Occipital lobe (tissue), 2 donors: ENCODE results near the gene FAM9A. TPM values are rescaled to one million over a fixed set of nuclear protein-coding genes. Genes with fewer than 3 reads are reported as not detected.

ENCODE experiments used
- DNase-seq: peaks from one replicate; lab custom pipeline; 2025; lab: John Stamatoyannopoulos, UW
- total RNA-seq: library from RNA; depleted of rRNA; stranded (reverse); fragments of >200 nt; gene quantifications from one replicate; pipeline ENCODE4 v1.2.3, GENCODE V29; 2014

FAM9A gene
- total RNA-seq, result not detected

DNA sequence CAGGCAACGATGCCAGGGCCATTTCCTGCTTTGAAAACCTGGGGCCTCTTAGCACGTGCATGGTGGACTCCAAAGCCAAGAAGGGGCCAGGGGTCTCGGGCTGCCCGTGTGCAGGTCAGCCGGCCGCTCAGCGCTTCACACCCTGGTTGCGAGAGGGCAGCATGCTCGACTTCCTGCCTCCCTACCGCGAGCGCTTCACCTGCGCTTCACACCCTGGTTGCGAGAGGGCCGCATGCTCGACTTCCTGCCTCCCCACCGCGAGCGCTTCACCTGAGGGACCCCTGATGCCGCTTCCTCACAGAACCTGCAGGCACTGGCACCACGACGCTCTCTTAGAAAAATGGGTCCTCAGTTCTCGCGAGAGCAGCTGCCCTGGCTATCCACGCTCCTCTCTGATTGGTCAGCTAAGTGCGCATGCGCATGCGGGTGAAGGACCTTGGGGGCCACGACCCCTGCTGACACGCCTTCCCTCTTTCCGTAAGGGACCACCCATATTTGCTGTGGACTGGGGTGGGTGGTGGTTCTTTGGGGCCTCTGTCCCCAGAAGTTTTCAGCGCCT is at the start of gene FAM9A:
Gene FAM9A (minus strand): TSS at position 343 of the 559 bp plus-strand sequence. CDS start 1,212 bp downstream, outside the sequence.
- no peak for DNase-seq

DNA sequence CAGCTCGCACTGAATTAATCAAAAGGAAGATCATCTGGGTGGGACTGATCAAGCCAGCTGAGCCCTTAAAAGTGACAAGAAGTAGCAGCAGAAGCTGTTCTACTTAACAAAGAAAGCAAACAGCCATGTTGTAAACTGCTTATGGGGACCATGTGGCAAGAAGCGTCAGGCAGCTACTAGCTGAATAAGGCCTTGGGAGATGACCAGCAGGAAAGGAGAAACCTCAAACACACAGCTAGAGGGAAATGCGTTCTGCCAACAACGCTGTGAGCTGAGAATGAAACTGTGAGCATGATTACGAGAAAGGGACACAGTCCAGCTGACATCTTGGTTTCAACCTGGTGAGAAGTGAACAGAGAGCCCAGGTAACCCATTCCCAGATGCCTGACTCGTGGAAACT is 49.3 kb upstream of the FAM9A start:
- DNase-seq, result no peak

DNA sequence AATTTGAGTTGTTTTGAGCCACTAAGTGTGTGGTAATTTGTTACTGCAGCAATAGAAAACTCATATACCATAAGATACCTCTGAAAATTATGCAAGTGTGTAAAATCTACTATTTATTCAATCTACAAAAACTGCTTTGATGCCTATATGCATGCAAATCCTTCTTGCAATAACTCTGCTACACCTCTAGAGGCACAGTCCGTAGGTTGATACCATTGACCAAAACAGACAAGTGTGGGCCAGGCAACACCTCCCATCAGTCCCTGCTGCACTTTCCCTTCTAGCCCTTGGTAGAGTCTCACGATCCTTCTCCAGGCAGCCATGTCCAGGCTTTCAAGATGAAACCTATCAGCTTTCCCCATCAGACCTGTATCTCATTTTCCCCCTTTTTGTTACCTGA is 48.8 kb upstream of the FAM9A start:
- no peak for DNase-seq

DNA sequence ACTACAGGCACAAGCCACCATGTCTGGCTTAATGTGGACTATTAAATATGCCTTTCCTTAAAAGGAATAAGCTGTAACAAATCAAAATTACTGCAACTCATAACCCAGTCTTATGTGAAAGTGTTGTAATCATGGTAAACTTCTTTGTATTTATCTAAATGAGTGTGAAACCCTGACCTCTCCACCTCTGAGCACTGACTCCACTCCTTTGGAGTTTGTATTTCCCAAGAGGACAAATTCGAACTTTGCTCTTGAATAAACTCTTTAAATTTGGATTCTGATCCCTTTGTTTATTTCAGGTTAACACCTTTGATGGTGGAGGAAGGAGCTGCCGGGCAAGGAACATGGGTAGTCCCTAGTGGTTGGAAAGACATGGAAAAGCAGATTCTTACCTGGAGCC is 48.3 kb upstream of the FAM9A start:
- DNase-seq, result no peak

DNA sequence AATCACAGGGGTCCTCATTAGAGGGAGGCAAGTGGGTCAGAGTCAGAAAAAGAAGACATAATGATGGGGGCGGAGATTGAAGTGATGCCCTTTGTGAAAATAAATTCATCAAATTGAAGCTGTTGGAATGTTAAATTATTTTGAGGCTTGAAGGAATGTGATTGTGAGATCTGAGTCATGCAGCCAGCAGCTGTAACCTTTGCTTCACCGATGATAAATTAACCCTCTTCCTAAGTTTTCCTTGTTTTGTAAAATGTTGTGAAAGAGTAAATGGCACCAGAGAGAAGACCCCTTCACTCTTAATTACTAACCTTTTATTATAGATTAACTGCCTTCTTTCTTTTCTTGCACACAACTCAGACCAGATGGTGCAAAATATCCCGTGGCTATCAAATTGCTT is 47.7 kb upstream of the FAM9A start:
- DNase-seq, result no peak

DNA sequence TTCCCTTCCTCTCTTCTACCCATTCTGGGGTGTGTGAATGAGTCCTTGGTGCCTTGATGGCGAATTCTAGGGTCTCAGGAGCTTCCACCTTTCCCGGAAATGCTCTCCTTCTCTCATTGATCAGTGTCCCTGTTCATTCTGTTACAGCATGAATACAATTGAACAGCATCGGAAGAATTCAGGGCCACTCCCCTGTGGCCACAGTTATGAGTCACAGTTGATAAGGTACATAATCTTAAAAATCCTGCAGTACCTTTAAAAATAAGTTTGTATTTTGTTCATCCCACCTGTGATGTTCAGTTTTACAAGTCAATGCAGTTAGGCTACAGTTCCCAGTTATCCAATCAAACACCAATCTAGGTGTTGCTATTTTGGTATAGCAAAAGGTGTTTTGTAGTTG is 47.3 kb upstream of the FAM9A start:
- DNase-seq, result no peak

DNA sequence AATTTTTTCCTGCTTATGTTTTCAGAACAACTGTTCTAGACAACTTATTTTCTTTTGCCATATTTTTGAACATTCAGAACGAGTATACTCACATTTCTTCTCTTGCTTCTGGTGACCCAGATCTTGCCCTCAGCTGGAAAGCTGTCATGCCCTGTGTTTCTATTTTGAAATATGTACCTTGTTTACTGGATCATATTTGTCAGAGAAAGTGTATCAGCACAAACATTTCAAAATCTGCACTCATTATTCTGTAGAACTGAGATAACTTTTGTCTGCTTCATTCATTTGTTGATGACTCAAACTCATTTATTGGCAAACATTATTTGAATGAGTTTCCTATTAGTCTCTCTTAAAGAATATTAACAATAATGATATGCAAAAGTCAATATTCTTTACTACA is 46.2 kb upstream of the FAM9A start:
- DNase-seq, result no peak

DNA sequence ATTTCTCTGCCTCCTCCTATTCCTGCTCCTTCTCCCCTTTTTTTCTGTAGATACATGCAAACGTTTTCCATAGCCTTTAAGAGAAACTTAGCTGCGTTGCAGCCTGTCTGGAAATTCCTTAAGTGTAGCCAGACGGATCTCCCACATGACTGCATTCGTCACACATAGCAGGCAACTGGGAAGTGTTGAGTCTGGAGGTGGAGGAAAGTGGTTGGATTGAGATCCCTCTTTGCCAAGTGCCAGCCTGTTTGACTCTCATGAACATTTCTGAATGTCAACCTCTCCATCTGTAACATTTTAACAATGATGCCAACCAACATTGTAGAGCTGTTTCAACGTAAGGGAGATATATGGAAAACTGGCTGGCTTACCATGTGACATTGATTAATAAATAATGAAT is 45.1 kb upstream of the FAM9A start:
- no peak for DNase-seq

DNA sequence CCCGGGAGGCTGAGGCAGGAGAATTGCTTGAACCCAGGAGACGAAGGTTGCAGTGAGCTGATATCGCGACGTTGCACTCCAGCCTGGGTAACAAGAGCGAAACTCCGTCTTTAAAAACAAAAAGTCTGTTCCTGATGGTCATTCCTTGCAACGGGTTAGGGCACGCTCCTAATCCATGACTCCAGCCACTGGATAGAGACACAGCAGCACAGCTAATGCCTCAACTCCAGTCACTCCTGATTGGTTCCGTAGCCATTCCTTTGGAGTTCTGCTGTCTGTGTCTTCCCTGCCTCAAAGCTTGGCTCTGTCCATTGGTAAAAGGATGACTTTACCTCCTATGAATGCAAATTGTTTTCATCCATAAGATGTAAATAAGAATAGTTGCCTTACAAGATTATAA is 44.3 kb upstream of the FAM9A start:
- DNase-seq, result no peak

DNA sequence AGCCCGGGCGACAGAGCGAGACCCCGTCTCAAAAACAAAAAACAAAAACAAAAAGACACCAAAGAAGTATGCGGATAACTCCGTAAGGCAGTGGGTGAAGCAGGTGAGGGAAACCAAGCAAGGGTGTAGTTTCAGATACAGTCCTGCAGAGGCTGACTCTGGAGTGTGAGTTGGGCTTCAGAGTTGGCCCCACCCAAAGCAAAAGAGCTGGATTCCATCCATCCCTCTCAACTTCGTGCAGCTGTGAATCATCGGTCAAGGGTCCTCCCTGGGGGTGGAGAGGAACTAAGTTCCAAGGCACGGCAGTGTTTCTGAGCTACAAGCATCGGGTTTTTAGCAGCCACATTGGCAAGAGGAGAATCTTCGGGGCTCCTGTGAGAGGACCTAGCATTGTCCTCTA is 43.9 kb upstream of the FAM9A start:
- DNase-seq, result no peak

DNA sequence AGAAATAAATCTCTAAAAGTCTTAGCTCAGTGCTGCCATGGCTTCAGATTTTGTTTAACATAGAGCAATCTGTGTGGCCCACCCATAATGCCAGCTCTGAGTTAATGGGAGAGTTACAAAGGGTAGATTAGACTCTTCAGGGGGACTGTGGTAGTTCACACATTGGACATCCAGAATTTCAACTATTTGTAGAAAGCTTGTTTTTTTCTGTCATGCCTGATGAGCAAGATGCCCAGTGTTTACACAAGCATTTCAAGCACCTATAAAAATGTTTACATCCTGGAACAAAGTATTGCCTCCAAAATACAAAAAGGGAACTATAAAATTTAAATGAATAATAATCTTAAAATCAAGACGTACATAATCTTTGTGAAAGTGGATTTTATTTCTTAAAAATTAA is 43.0 kb upstream of the FAM9A start:
- DNase-seq, result no peak

DNA sequence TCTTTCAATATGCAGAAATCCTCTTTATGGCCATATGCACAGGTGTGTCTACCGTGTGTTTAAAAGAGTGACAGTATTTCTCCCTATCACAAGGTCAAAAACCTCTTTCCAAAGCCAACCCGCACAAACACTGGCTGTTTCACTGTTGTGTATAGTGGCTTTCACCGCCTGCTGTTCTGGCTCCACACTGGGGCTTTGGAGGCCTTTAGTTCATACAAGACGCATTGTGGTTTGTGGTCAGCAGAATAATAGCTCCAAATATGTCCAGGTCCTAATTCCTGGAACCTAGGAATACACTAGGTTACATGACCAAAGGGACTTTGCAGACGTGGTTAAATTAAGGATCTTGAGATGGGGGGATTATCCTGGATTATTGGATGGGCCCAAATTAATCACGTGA is 40.7 kb upstream of the FAM9A start:
- no peak for DNase-seq

DNA sequence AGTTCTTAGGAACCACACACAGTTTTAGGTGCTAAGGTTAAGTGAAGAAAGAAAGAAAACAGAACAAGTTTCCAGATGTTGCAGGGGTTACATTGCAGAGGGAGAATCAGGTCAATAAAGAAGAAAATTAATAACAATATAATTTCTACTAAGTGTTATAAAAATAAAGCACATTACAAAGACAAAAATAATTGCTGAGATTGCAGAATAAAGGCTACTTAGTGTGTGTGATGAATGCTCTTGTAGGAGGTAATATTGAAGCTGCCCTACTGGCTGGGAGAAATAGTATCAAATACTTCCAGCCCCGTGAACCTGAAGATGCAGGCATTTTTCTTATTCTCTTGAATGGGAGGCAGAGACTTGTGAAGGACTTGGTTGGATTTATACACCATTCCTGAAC is 33.2 kb upstream of the FAM9A start:
- no peak for DNase-seq

DNA sequence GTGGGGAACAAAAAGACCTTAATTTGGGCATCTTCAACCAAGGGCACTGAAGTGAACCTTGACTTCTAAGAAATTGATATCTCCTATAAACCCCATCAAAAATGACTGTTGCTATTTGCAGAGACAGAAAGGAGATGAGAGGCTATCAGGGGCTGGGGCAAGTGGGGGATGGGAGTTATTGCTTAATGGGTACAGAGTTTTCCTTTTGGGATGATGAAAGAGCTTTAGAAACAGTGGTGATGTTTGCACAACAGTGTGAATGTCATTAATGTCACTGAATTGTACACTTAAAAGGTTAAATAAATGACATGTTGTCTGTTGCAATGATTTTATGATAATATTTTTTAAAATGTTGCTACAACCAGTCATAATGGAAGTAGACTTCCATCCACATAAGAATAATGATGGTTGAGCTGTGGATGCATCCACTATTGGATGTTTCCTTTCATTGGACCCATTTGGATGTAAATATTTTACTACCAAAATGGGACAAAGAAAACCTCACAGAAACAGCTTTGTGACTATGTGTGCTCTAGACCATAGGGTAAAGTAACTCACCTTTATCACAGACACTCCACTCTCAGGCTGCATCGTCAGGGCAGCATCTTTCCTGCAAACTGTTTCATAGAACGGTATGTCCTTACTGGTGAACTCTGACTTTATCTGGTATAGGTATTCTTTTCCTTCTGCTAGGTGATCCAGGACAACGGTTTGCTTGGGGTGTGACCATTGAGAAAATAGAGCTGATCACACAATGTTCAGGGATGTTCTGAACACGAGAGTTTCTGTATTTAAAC is 31.6 kb upstream of the FAM9A start:
- no peak for DNase-seq

DNA sequence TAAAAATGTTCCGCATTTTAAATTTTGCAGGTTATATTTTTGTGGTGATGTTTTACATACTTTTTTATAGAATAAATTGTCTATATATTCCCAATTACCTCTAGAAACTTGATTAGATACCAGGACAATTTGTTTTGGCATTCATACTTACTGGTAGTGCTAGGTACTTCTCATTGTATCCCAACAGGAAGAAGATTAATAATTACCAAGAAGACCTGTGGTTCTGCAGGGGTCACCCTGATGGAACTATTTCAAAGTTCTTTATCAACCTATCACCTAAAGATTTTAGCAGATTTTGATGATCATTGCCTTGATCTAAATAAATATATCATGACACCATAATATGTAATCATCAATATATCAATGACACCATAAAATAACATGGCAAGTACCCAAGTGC is 22.5 kb upstream of the FAM9A start:
- no peak for DNase-seq

DNA sequence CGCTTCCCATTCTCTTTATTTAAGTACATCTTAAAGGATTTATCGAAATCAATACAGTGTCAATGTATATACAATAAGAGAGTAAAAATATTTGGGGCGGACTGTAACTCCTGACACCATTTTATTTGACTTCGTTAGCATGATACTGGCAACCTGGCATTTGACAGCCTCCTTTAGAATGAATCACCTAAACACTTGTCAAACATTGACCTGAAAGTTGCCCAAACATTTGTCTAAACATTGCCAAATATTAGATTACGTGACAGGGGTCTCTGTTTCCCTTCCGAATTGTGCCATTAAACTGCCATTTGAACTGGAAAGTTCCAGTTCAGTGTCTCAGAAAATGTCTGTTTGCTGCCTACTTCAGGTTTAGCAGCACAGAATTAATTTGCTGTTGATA is 20.8 kb upstream of the FAM9A start:
- no peak for DNase-seq

DNA sequence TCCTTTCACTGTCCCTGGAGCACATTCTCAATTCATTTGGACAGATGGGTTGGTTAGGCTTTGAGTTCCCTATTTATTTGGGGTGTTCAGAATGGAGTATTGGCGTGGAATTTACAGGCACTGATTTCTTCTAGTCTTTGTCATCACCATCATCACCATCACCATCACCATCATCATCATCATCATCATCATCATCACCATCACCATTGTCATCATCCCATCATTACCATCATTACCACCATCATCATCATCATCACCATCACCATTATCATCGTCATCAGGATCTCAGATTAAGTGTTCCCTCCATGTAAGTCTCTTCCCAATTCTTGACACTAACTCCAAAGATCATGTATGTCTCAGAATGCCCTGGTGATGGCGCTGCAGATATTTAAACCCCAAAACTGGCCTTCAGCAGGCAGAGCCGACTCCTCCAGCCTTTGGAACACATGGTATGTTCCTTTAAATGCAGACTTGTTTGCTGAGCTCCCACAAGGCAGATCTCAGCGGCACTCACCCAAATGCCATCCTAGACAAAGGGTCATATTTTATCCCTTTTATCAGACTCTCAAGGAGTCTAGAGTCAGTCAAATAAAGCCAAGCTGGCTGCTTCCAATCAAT is 19.8 kb upstream of the FAM9A start:
- DNase-seq, result no peak

DNA sequence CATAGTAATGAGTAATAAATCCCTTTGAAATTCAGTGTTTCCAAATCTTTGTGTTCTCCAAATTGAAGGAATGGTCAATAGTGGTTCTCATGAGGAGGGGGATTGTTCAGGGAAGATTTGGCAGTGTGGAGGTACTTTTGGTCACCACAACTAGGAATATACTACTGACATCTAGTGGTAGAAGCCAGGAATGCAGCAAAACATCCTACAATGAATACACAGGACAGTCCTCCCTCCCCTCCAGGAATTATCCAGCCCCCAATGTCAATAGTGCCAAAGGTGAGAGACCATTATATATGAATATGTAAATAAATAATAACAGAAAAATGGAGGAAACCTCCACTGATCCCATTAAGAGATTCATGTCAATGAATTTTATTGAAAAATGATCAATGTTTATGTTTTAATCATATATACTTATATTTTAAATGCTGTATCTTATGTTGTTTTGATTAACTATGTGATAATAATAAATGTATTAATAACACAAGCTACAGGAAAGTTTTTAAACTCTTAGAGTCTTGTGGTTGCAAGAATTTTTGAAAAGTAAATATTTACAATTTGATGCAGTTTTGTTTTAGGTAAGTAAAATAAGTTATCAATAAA is 14.4 kb upstream of the FAM9A start:
- no peak for DNase-seq

DNA sequence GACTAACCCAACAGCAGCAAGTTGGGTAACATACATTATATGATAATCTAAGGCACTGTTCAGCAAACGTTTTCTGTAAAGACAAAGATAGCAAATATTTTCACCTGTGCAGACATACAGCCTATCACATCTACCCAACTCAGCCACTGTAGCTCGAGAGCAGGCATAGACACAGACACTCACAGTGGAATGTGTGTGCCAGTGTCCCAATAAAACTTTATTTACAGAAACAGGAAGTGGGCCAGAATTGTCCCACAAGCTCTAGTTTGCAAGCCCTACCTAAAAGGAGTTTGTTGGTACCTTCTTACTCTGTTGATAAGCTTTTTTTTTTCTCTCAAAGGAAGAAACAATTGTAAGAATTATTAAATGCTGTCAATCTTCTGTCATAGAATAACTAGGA is 11.9 kb upstream of the FAM9A start:
- DNase-seq, result no peak

DNA sequence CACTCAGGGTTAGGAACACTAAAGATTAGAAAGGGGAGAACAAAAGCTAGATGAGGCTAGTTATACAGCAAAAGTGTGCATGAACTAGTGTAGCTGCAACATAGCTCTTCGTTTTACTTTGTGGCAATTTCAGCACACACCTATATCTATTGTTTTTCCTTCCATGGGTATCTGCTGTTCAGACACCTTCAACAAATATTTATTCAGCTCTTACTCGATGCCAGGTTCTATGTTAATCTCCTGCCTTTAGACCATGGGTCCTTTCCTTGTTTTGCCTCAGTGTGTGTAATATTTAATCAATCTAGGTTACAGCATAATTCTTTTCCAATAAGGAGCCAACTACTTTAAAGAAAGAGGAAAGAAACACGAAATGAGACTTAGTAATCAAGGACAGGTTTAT is 10.4 kb upstream of the FAM9A start:
- DNase-seq, result no peak

DNA sequence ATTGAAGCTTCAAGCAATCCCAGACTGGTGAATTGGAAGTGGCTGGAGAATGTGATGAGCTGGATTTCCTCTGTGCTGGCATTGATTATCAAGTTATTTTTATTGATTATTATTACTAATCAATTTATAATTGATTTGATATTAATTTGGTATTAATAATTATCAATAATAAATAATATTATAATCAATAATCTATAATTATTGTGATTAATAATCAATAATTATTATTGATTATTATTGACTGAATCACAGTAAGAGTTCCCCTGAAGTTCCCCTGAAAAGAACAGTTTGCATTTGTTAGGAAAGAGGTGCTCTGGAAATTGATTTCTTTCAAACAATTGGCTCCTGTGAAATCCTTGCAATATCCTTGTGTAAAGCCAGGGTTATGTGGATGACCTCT is 7.5 kb upstream of the FAM9A start:
- DNase-seq, result no peak

DNA sequence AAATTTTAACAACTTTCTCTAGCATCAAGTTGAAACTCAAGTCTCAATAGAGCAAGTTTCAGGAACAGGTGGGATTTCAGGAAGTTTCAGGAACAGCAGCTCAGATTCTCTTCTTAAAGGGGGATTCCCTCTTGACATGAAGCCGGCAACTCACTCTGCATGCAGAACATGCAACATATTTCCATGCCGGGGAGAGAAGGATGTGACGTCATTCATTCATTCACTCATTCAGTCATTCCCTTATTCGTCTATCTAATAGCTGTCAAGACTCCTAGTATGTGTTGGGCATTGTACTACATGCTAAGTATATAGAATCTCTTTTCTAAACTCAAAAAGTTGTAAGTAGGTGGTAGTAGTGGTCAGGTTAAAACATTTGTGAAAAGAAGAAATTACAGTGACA is 4.8 kb upstream of the FAM9A start:
- DNase-seq, result no peak

DNA sequence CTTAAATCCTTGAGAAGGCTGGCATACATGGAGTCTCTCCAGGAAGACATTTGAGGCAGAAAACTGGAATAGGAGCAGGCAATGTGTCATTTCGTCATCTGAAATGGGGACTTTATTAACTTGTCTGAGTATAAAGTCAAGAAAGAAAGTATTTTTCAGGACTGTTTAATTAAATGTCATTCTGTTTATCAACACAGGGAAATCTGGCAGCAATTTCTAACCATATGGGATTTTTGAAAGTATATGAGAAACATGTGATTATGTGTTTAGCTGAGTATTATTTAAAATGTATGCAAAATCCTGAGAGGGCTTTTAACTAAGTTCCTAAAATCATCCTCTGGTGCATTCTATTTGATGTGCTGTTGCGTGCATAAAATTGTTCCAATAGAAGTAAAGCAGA is 3.9 kb upstream of the FAM9A start:
- no peak for DNase-seq
